IMR-90 (cell line): ENCODE data around the gene TMEM81. TPM values are rescaled to one million over a fixed set of nuclear protein-coding genes. Genes with fewer than 3 reads are reported as not detected.

Experiments used
- ATAC-seq: fragments of 200-7000 bp; cut with Tn5 transposase; 2 replicates; pipeline ENCODE4 v1.9.1; 2020; ENCODE audit warnings: low read depth, mild to moderate bottlenecking, moderate library complexity
- BruUV-seq: library from RNA; stranded (reverse); fragments of 400-500 nt; replicated peaks from 2 replicates; lab custom pipeline; 2021; lab: Mats Ljungman, UMichigan
- CTCF ChIA-PET: fragments of 300-600 bp; formaldehyde crosslinking; extraction: SDS; loops from one replicate; lab custom pipeline; 2021; ENCODE audit warnings: antibody characterized with exemption; lab: Yijun Ruan, JAX
- POLR2A ChIA-PET: fragments of 300-600 bp; sonication (Branson Sonifier 250); formaldehyde crosslinking; loops from one replicate; lab custom pipeline; 2022; ENCODE audit warnings: antibody characterized with exemption; ENCODE audit not compliant: unreplicated experiment; lab: Charles Lee
- DNase-seq: peaks from one replicate; pipeline ENCODE4 v3.0.0; 2013
- H2AFZ ChIP-seq: replicated peaks from 2 replicates; pipeline ENCODE3; 2013; ENCODE audit warnings: low read length, mild to moderate bottlenecking; ENCODE audit not compliant: poor library complexity
- H2AK5ac ChIP-seq: 2 replicates; pipeline ENCODE4 v1.6.1; 2013; ENCODE audit warnings: low read depth, low read length, inconsistent platforms
- H2AK9ac ChIP-seq: replicated peaks from 2 replicates; pipeline ENCODE3; 2013; ENCODE audit warnings: mild to moderate bottlenecking, low read depth, low read length, moderate library complexity; ENCODE audit not compliant: poor library complexity
- H2BK120ac ChIP-seq: 2 replicates; pipeline ENCODE4 v1.6.1; 2013; ENCODE audit warnings: low read depth, low read length, inconsistent platforms
- H2BK15ac ChIP-seq: 3 replicates; pipeline ENCODE4 v1.6.1; 2013; ENCODE audit warnings: low read depth, low read length, inconsistent platforms
- H2BK20ac ChIP-seq: 2 replicates; pipeline ENCODE4 v1.6.1; 2013; ENCODE audit warnings: low read depth, mild to moderate bottlenecking, inconsistent platforms, low read length, moderate library complexity
- H2BK5ac ChIP-seq: 2 replicates; pipeline ENCODE4 v1.6.1; 2013; ENCODE audit warnings: mild to moderate bottlenecking, low read depth, low read length, inconsistent platforms; ENCODE audit not compliant: poor library complexity, severe bottlenecking
- H3K14ac ChIP-seq: replicated peaks from 2 replicates; pipeline ENCODE4 v1.6.1; 2013; ENCODE audit warnings: low read depth, low read length, inconsistent platforms
- H3K18ac ChIP-seq: 2 replicates; pipeline ENCODE4 v1.6.1; 2013; ENCODE audit warnings: low read depth, low read length, control low read depth
- H3K23ac ChIP-seq: 2 replicates; pipeline ENCODE4 v1.6.1; 2013; ENCODE audit warnings: low read depth, low read length, inconsistent platforms
- H3K27ac ChIP-seq: 2 replicates; pipeline ENCODE4 v1.5.1; 2013; ENCODE audit warnings: mild to moderate bottlenecking, control low read depth, low read length; ENCODE audit not compliant: insufficient read depth
- H3K27me3 ChIP-seq: 2 replicates; pipeline ENCODE4 v1.6.1; 2013; ENCODE audit warnings: low read length; ENCODE audit not compliant: control insufficient read depth, insufficient read depth
- H3K36me3 ChIP-seq: 2 replicates; pipeline ENCODE4 v1.6.1; 2013; ENCODE audit warnings: low read length, mixed read lengths; ENCODE audit not compliant: control insufficient read depth, insufficient read depth
- H3K4ac ChIP-seq: 2 replicates; pipeline ENCODE4 v1.6.1; 2013; ENCODE audit warnings: low read depth, low read length, inconsistent platforms
- H3K4me1 ChIP-seq: 2 replicates; pipeline ENCODE4 v1.6.1; 2013; ENCODE audit warnings: low read length, mixed read lengths; ENCODE audit not compliant: control insufficient read depth, insufficient read depth
- H3K4me2 ChIP-seq: 2 replicates; pipeline ENCODE4 v1.6.1; 2013; ENCODE audit warnings: low read depth, mild to moderate bottlenecking, control low read depth, low read length, moderate library complexity
- H3K4me3 ChIP-seq: 2 replicates; pipeline ENCODE4 v1.5.1; 2013; ENCODE audit warnings: low read depth, mild to moderate bottlenecking, control low read depth, low read length, moderate library complexity; ENCODE audit not compliant: insufficient read depth
- H3K56ac ChIP-seq: 2 replicates; pipeline ENCODE4 v1.6.1; 2013; ENCODE audit warnings: low read length, inconsistent platforms; ENCODE audit not compliant: insufficient read depth; ENCODE audit errors: extremely low read depth
- H3K79me1 ChIP-seq, 2 experiments: 2 replicates each; pipeline ENCODE4 v1.6.1; 2013; ENCODE audit warnings: low read length in 2 of 2, inconsistent platforms in 1 of 2, low read depth in 1 of 2
- H3K9ac ChIP-seq: 2 replicates; pipeline ENCODE4 v1.6.1; 2013; ENCODE audit warnings: low read depth, low read length, control low read depth
- H3K9me1 ChIP-seq: 2 replicates; pipeline ENCODE4 v1.6.1; 2013; ENCODE audit warnings: low read length, inconsistent platforms; ENCODE audit not compliant: insufficient read depth
- H3K9me3 ChIP-seq: 2 replicates; pipeline ENCODE4 v1.6.1; 2013; ENCODE audit warnings: low read length; ENCODE audit not compliant: control insufficient read depth, insufficient read depth
- H4K20me1 ChIP-seq: 2 replicates; pipeline ENCODE4 v1.6.1; 2013; ENCODE audit warnings: low read length, inconsistent platforms; ENCODE audit not compliant: insufficient read depth
- H4K5ac ChIP-seq: 2 replicates; pipeline ENCODE4 v1.6.1; 2013; ENCODE audit warnings: mild to moderate bottlenecking, low read depth, low read length, control low read depth
- H4K8ac ChIP-seq, 2 experiments: 2 replicates each; pipeline ENCODE4 v1.6.1; 2013; ENCODE audit warnings: low read depth in 2 of 2, low read length in 2 of 2, control low read depth in 1 of 2, inconsistent platforms in 1 of 2
- H4K91ac ChIP-seq: 2 replicates; pipeline ENCODE4 v1.6.1; 2013; ENCODE audit warnings: low read depth, low read length, inconsistent platforms; ENCODE audit not compliant: insufficient read depth
- CHD1 ChIP-seq: IDR thresholded peaks from 2 replicates; pipeline ENCODE4 v1.6.1; 2012; ENCODE audit warnings: low read depth, low read length, improper control_type of control experiment
- FOS ChIP-seq: fragments of 150-350 bp; IDR thresholded peaks from 2 replicates; pipeline ENCODE4 v1.6.1; 2016; ENCODE audit warnings: low read depth, low read length
- MXI1 ChIP-seq: IDR thresholded peaks from 2 replicates; pipeline ENCODE4 v1.6.1; 2012; ENCODE audit warnings: low read depth, mild to moderate bottlenecking, low read length, moderate library complexity, borderline replicate concordance
- NFE2L2 ChIP-seq: fragments of 150-350 bp; IDR thresholded peaks from 2 replicates; pipeline ENCODE4 v1.6.1; 2016; ENCODE audit warnings: low read depth, mild to moderate bottlenecking, low read length
- POLR2A ChIP-seq: IDR thresholded peaks from 2 replicates; pipeline ENCODE4 v1.6.1; 2012; ENCODE audit warnings: mild to moderate bottlenecking, low read depth, low read length
- RCOR1 ChIP-seq: IDR thresholded peaks from 2 replicates; pipeline ENCODE4 v1.6.1; 2012; ENCODE audit warnings: mild to moderate bottlenecking, low read length, improper control_type of control experiment; ENCODE audit not compliant: insufficient replicate concordance
- SMC3 ChIP-seq: fragments of 150-350 bp; IDR thresholded peaks from 2 replicates; pipeline ENCODE4 v1.6.1; 2016; ENCODE audit warnings: low read depth, mild to moderate bottlenecking, antibody characterized with exemption, low read length, moderate library complexity
- WGBS, 2 experiments: methylation state at CpG; one replicate each; pipeline versions ENCODE4 v1.1.5 to v1.1.7; 2013; ENCODE audit warnings: missing lambda C conversion rate in 2 of 2; ENCODE audit not compliant: insufficient read length in 1 of 2; ENCODE audit errors: extremely low coverage in 2 of 2; 5-methylcytosine and 5-hydroxymethylcytosine counted together
- dilution Hi-C: fragments of 300-500 bp; cut with HindIII; formaldehyde crosslinking; loops from one replicate; pipeline ENCODE4 v1.14.3; 2018; ENCODE audit warnings: low sequenced_read_pairs; ENCODE audit not compliant: unreplicated experiment
- in situ Hi-C: fragments of 300-500 bp; cut with MboI; formaldehyde crosslinking; loops from 3 replicates; pipeline ENCODE4 v1.14.3; 2019; ENCODE audit warnings: low sequenced_read_pairs, inconsistent platforms, mixed read lengths
- intact Hi-C: fragments of 100-400 bp; cut with micrococcal nuclease; formaldehyde crosslinking; loops from 2 replicates; pipeline ENCODE4 v1.10.0; 2022
- polyA plus RNA-seq, 3 experiments: library from polyadenylated mRNA; depleted of rRNA; stranded (reverse); fragments of >200 nt; gene quantifications; 2 replicates each; pipeline ENCODE4 v1.2.3, GENCODE V29; 2012; ENCODE audit warnings: low replicate concordance in 1 of 3
- total RNA-seq: library from RNA; depleted of rRNA; stranded (reverse); fragments of >200 nt; gene quantifications from 2 replicates; pipeline ENCODE4 v1.2.3, GENCODE V29; 2012

The TMEM81 gene
- total and polyA plus RNA-seq, 2 of the 4 experiments (the other 2 are of a cell fraction) = 1.5 to 1.8 TPM

DNA sequence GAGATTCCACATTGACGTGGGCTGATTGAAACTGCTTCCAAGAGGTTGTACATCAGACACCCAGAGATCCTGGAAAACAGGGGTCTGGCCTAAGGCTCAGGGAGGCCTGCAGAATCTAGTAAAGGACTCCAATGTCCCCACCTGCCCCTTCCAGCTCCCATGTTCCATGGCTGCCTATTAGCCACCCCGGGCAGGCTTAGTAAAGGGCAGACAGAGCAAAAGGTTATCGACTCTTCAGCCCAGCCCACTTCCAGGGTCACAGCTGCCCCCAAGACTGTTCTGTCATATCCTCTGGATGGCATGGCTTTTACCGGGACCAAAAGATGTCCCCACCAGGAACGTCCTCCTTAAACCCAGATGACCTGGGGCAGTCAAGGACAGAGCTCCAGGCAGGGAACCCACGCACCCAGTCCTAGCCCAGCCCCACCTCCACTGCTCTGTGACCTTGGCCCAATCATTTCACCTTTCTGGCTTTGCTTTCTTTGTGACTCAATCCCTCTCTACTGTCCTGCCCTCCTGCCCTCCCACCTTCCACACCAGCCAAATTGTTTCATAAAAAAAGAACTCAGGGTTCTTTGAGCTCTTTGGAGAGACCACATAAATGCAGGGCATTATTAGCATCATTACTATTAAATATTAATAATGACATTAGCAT lies 46.0 kb downstream of the TMEM81 start:
- Histone ChIP-seq H4K91ac (no peak overlapping the region), H3K4ac (no peak overlapping the region), H3K23ac (no peak overlapping the region), H4K5ac (no peak overlapping the region), H2AFZ (no peak overlapping the region), H3K27ac (no peak overlapping the region), H3K4me3 (no peak overlapping the region), H3K18ac (no peak overlapping the region), H3K14ac (no peak overlapping the region), H2BK20ac (no peak overlapping the region), H2BK120ac (no peak overlapping the region), H3K79me1 (no peaks in the 10 kb centered on the region), H2AK5ac (no peak overlapping the region), H3K36me3 (no peaks in the 10 kb centered on the region), H2BK5ac (no peak overlapping the region), H3K9me3 (no peaks in the 10 kb centered on the region), H3K56ac (no peak overlapping the region), H2AK9ac (no peak overlapping the region), H3K9ac (no peak overlapping the region), H4K20me1 (no peaks in the 10 kb centered on the region), H3K4me1 (no peaks in the 10 kb centered on the region), H3K4me2 (no peak overlapping the region), H2BK15ac (no peak overlapping the region), H3K9me1 (no peaks in the 10 kb centered on the region), H4K8ac (no peak overlapping the region), H3K27me3 (peaks cover 25% of the 10 kb centered on the region)
- no TSS peak for BruUV-seq
- in situ Hi-C loops = no loop called here
- intact Hi-C loops = no loop called here
- DNase-seq (no peak), ATAC-seq (no peak)
- no peak for TF ChIP-seq SMC3
- no peak for TF ChIP-seq RCOR1
- no peak for TF ChIP-seq POLR2A
- no peak for TF ChIP-seq FOS
- TF ChIP-seq CHD1 = no peak
- no peak for TF ChIP-seq NFE2L2
- no peak for TF ChIP-seq MXI1
- CTCF ChIA-PET = no interaction called here
- dilution Hi-C loops = no loop called here
- POLR2A ChIA-PET = no interaction called here
- 35% methylated on average over 6 of the region's 6 CpGs; no CpG with 5 or more reads in 1 of the 2 experiments for WGBS, 2 experiments
